Astrocyte of the hippocampus (primary cell): ENCODE results near the gene RHOB.
A peak's percentile ranks its signal among the peaks of the same experiment; 100 is the strongest.
"Not testable (repeated sequence)": the region's sequence is repeated elsewhere in the genome, so short reads cannot be mapped to it uniquely, and the experiment has no call there.

ENCODE experiments used
- DNase-seq: peaks from one replicate; pipeline ENCODE4 v3.0.0; 2011; ENCODE audit warnings: low read depth, low spot score

Gene RHOB

GRCh38 chr2:20422402-20423271 lies 24.2 kb upstream of the RHOB start:
- no peak for DNase-seq

- no peak for DNase-seq
These were observed 23.5 kb upstream of the RHOB start for GRCh38 chr2:20423359-20423758.

GRCh38 chr2:20423847-20424246 lies 23.0 kb upstream of the RHOB start:
- DNase-seq, result no peak

GRCh38 chr2:20424300-20425290 lies 22.3 kb upstream of the RHOB start:
- peak; percentile 61 for DNase-seq

GRCh38 chr2:20425371-20425881 lies 21.4 kb upstream of the RHOB start:
- no peak for DNase-seq

GRCh38 chr2:20425884-20426283 lies 21.0 kb upstream of the RHOB start:
- DNase-seq, result no peak

GRCh38 chr2:20427931-20428526 lies 18.8 kb upstream of the RHOB start:
- no peak for DNase-seq

GRCh38 chr2:20428717-20429490 lies 18.0 kb upstream of the RHOB start:
- no peak for DNase-seq

- no peak for DNase-seq
These were observed 17.3 kb upstream of the RHOB start for GRCh38 chr2:20429528-20429927.

GRCh38 chr2:20430035-20430434 lies 16.8 kb upstream of the RHOB start:
- DNase-seq, result no peak

- DNase-seq, result no peak
These were observed 16.2 kb upstream of the RHOB start for GRCh38 chr2:20430461-20431300.

GRCh38 chr2:20431301-20431698 lies 15.6 kb upstream of the RHOB start:
- DNase-seq, result no peak

GRCh38 chr2:20431772-20432171 lies 15.1 kb upstream of the RHOB start:
- no peak for DNase-seq

- DNase-seq, result no peak
These were observed 14.2 kb upstream of the RHOB start for GRCh38 chr2:20432714-20433113.

GRCh38 chr2:20433249-20433648 lies 13.6 kb upstream of the RHOB start:
- DNase-seq, result no peak

GRCh38 chr2:20433946-20434553 lies 12.8 kb upstream of the RHOB start:
- DNase-seq, result no peak

GRCh38 chr2:20434588-20435294 lies 12.1 kb upstream of the RHOB start:
- no peak for DNase-seq

- DNase-seq, result not testable (repeated sequence)
These were observed 11.4 kb upstream of the RHOB start for GRCh38 chr2:20435456-20435855.
